Heart right ventricle (tissue), 16 donors: ENCODE measurements around the gene CNDP2. TPM values are rescaled to one million over a fixed set of nuclear protein-coding genes. Genes with fewer than 3 reads are reported as not detected.
"Not testable (repeated sequence)": the region's sequence is repeated elsewhere in the genome, so short reads cannot be mapped to it uniquely, and the experiment has no call there.

Experiments used
- ATAC-seq, 8 donors: fragments of 200-7000 bp; cut with Tn5 transposase; one replicate each; pipeline ENCODE4 v1.9.1; 2020; ENCODE audit warnings: mild to moderate bottlenecking in 8 of 8, moderate library complexity in 8 of 8, moderate number of reproducible peaks in 1 of 8
- DNase-seq, 2 donors: peaks; one replicate each; pipeline ENCODE4 v3.0.0-alpha.2; 2020
- H3K27ac ChIP-seq, 10 donors: fragments of 200-600 bp; sonication (generic) in 2 of 10; one replicate each; pipeline versions ENCODE4 v1.5.0 to v1.8.0; 2020 to 2022; ENCODE audit warnings: mild to moderate bottlenecking in 3 of 10
- H3K27me3 ChIP-seq, 7 donors: fragments of 200-600 bp; one replicate each; pipeline ENCODE4 v1.8.0; 2021 to 2022; ENCODE audit warnings: mild to moderate bottlenecking in 2 of 7
- H3K36me3 ChIP-seq, 9 donors: fragments of 200-600 bp; sonication (generic) in 1 of 9; one replicate each; pipeline versions ENCODE4 v1.5.0 to v1.8.0; 2020 to 2022; ENCODE audit warnings: mild to moderate bottlenecking in 2 of 9
- H3K4me1 ChIP-seq, 9 donors: fragments of 200-600 bp; sonication (generic) in 1 of 9; one replicate each; pipeline versions ENCODE4 v1.5.0 to v1.8.0; 2020 to 2022; ENCODE audit warnings: mild to moderate bottlenecking in 4 of 9
- H3K4me3 ChIP-seq, 10 donors: fragments of 200-600 bp; sonication (generic) in 2 of 10; one replicate each; pipeline versions ENCODE4 v1.5.0 to v1.8.0; 2020 to 2022; ENCODE audit warnings: mild to moderate bottlenecking in 7 of 10, moderate library complexity in 2 of 10
- H3K9me3 ChIP-seq, 11 donors: fragments of 200-600 bp in 10 of 11; sonication (generic) in 2 of 11; one replicate each; pipeline versions ENCODE4 v1.5.0 to v1.8.0; 2013 to 2022; ENCODE audit warnings: mild to moderate bottlenecking in 2 of 11, control low read depth in 1 of 11, moderate library complexity in 1 of 11
- WGBS, 2 donors: extraction: QIAGEN DNeasy Blood & Tissue Kit; methylation state at CpG; one replicate each; pipeline ENCODE4 v1.1.7; 2013; ENCODE audit warnings: inconsistent platforms in 1 of 2; 5-methylcytosine and 5-hydroxymethylcytosine counted together
- intact Hi-C, 10 donors: fragments of 100-400 bp; cut with DNase I; formaldehyde crosslinking; loops; one replicate each; pipeline versions ENCODE4 v1.11.1 to v1.14.2; 2022
- polyA plus RNA-seq, 2 donors: library from polyadenylated mRNA; stranded (reverse); fragments of 200-250 nt; gene quantifications; one replicate each; pipeline ENCODE4 v1.2.3, GENCODE V29; 2013
- total RNA-seq, 10 donors: library from RNA; stranded (reverse); fragmentation: NEBNext Ultra II Directional in 3 of 10; extraction: Animal tissue kit (Norgen Biotek cat#: 25700) in 3 of 10; gene quantifications; one replicate each; pipeline versions ENCODE4 v1.2.1 to v1.2.4, GENCODE V29; 2021 to 2023
- TF ChIP-seq, protein P1 (sequence below), 9 donors: fragments of 200-600 bp; sonication (generic) in 2 of 9; IDR thresholded peaks; one replicate each; pipeline versions ENCODE4 v1.5.0 to v1.8.0; 2021 to 2022; ENCODE audit warnings: antibody characterized with exemption in 9 of 9, mild to moderate bottlenecking in 5 of 9, moderate library complexity in 1 of 9
- donor health status: Arrhythmogenic right ventricular cardiomyopathy.
- donor health status: ischemic (EF 13 %, LVEDD 7.1; RV severe dilation, severe dysfunction).
- donor health status: healthy with polysubstance abuse.
- donor health status: DM: no; HTN: yes; CAD: no.
- donor health status: DM: no; HTN: no; CAD: no.
- donor health status: ischemic (EF 25% LVEDD 6.9; RV normal size, moderate dysfunction).
- donor health status: ischemic (EF 25% LVEDD 5.7; RV mildly dilated, moderate dysfunction).
- donor health status: healthy.
- donor health status: DM: yes; HTN: yes; CAD: no.
- donor health status: Ischemic cardiomyopathy.
- donor health status: ischemic (EF 35%, LVEDD 5.7; RV mildly dilated, moderate dysfunction).
- donor health status: nonischemic (EF 11% LVEDD 7.7; RV severe dilation, severe dysfunction).
- donor health status: DM: yes; HTN: yes; CAD: no.
- donor health status: PGD.
- donor health status: ischemic (EF 29% LVEDD 5.4; RV normal size, mild dysfunction).
- donor health status: nonischemic (EF 23%, LVEDD 6.1; RV moderate dilation, normal function).

Gene CNDP2
- total and polyA plus RNA-seq, 12 donors: 48.9 to 117 (median 73.2) TPM

DNA sequence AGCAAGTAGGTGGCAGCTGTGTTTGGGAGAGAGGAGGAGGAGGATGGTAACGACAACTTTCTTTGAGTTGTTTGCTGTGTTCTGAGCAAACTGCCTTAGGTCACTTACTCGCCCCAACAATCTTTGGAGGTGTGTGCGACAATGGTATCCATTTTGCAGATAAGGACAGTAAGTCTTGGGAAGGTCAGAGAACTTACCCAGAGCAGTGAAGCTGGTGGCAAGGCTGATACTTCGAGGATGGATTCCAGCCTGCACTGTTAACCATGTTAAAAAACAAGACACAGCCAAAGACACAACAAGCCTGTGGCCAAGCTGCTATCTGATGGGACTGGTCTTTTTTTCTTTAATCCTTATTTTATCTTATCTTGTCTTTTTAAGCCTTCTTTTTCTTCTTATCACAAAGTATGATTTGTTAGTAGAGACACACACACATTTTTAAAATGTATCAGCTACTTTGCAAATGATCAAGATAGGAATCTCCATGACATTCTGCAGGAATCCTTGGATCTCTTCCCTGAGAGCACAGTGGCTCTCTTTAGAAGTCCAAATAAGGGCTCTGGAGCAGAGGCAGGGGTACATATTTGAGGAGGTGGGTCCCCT, 66.1 kb downstream of the CNDP2 start:
- no peaks in the 10 kb centered on the region for H3K27me3 ChIP-seq
- H3K9me3 ChIP-seq: peaks cover 0 to 9% (median 0%) of the 10 kb centered on the region in 11 donors
- ATAC-seq (no peak), DNase-seq (no peak)
- intact Hi-C loops: no loop called here
- 73 to 85% methylated on average over 4 of the region's 4 CpGs for WGBS, 2 donors
- no peak overlapping the region for H3K4me3 ChIP-seq
- no peaks in the 10 kb centered on the region for H3K36me3 ChIP-seq
- no peak overlapping the region for H3K27ac ChIP-seq
- TF ChIP-seq, protein P1, sequence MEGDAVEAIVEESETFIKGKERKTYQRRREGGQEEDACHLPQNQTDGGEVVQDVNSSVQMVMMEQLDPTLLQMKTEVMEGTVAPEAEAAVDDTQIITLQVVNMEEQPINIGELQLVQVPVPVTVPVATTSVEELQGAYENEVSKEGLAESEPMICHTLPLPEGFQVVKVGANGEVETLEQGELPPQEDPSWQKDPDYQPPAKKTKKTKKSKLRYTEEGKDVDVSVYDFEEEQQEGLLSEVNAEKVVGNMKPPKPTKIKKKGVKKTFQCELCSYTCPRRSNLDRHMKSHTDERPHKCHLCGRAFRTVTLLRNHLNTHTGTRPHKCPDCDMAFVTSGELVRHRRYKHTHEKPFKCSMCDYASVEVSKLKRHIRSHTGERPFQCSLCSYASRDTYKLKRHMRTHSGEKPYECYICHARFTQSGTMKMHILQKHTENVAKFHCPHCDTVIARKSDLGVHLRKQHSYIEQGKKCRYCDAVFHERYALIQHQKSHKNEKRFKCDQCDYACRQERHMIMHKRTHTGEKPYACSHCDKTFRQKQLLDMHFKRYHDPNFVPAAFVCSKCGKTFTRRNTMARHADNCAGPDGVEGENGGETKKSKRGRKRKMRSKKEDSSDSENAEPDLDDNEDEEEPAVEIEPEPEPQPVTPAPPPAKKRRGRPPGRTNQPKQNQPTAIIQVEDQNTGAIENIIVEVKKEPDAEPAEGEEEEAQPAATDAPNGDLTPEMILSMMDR (IDR thresholded peaks at IDR 0.05): no peak
- peaks cover 0 to 2% (median 0%) of the 10 kb centered on the region in 9 donors for H3K4me1 ChIP-seq

DNA sequence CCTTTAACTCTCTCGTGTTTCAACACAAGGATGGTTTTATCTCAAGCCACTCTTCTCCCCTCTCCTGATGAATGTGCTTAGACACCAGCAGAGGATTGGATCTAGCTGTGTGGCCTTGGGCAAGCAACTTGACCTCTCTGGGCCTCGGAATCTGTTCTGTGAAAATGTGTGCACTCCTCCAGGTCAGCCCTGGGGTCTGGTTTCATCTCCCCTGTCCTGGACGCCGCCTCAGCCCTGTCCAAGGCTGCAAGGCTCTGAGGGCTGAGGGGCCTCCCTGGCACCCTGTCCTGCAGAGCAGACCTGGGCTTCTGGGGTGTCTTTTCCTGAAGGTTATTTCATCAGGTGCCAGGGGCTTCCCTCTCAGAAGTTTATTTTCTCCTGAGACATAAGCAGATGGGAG, 66.6 kb downstream of the CNDP2 start:
- no peak overlapping the region for H3K4me3 ChIP-seq
- TF ChIP-seq, protein P1 (IDR thresholded peaks at IDR 0.05): no peak
- H3K4me1 ChIP-seq: peaks cover 0 to 2% (median 0%) of the 10 kb centered on the region in 9 donors
- no peaks in the 10 kb centered on the region for H3K36me3 ChIP-seq
- H3K27ac ChIP-seq: no peak overlapping the region
- ATAC-seq: no peak
- intact Hi-C loops: no loop called here
- no peak for DNase-seq
- no peaks in the 10 kb centered on the region for H3K27me3 ChIP-seq
- H3K9me3 ChIP-seq: peaks cover 0 to 9% (median 0%) of the 10 kb centered on the region in 11 donors
- WGBS, 2 donors: 67 to 84% methylated on average over 4 of the region's 4 CpGs

DNA sequence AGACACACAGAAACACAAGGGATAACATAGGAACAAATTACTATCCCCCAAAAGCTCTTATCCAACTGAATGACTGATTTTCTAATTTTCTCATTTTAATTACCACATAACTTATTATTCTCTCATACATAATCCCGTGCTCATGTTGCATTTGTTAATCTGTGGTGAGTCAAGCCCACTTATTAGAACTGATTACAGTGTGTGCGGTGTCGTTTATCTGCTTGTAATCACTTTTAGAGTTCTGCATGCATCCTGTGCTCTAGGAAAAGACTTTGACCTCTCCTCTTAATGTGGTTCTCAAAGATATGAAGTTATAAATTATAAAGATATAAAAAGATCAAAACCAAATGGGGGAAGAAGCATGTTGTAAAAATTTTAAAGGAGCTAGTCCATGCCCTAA, 67.8 kb downstream of the CNDP2 start:
- ATAC-seq (no peak), DNase-seq (no peak)
- H3K9me3 ChIP-seq: peaks cover 0 to 9% (median 0%) of the 10 kb centered on the region in 11 donors
- H3K4me1 ChIP-seq: peaks cover 0 to under 1% (median 0%) of the 10 kb centered on the region in 9 donors
- no peak overlapping the region for H3K4me3 ChIP-seq
- TF ChIP-seq, protein P1 (IDR thresholded peaks at IDR 0.05): no peak
- H3K36me3 ChIP-seq: no peaks in the 10 kb centered on the region
- intact Hi-C loops: no loop called here
- H3K27ac ChIP-seq: no peak overlapping the region
- H3K27me3 ChIP-seq: no peaks in the 10 kb centered on the region
- 31 to 32% methylated on average over 3 of the region's 3 CpGs for WGBS, 2 donors

DNA sequence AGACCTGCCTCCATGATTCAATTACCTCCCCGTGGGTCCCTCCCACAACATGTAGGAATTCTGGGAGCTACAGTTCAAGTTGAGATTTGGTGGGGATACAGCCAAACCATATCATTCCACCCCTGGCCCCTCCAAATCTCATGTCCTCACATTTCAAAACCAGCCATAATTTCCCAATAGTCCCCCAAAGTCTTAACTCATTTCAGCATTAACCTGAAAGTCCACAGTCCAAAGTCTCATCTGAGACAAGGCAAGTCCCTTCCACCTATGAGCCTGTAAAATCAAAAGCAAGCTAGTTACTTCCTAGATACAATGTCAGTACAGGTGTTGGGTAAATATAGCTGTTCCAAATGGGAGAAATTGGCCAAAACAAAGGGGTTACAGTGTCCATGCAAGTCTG, 69.0 kb downstream of the CNDP2 start:
- H3K4me3 ChIP-seq, H3K9me3 ChIP-seq, H3K4me1 ChIP-seq, intact Hi-C loops, H3K27ac ChIP-seq, DNase-seq, ATAC-seq, H3K36me3 ChIP-seq, H3K27me3 ChIP-seq: not testable (repeated sequence)
- WGBS, 2 donors: 100% methylated on average over 1 of the region's 1 CpG

DNA sequence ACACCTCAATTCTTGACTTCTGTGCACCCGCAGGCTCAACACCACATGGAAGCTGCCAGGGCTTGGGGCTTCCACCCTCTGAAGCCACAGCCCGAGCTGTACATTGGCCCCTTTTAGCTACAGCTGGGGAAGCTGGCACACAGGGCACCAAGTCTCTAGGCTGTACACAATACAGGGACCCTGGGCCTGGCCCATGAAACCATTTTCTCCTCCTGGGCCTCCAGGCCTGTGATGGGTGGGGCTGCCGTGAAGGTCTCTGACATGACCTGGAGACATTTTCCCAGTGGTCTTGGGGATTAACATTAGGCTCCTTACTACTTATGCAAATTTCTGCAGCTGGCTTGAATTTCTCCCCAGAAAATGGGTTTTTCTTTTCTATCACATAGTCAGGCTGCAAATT, 69.8 kb downstream of the CNDP2 start:
- ATAC-seq, intact Hi-C loops: not testable (repeated sequence)
- 71 to 100% methylated on average over 3 of the region's 3 CpGs for WGBS, 2 donors

More for the DNA sequence above, 69.8 kb downstream of the CNDP2 start:
- not testable (repeated sequence) for H3K27me3 ChIP-seq, H3K36me3 ChIP-seq, H3K9me3 ChIP-seq, H3K4me3 ChIP-seq, H3K27ac ChIP-seq, DNase-seq, H3K4me1 ChIP-seq
